GM12892 (cell line): Measurements from ENCODE around the gene ELMOD3.

Experiments used
- POLR2A ChIP-seq: IDR thresholded peaks from 2 replicates; pipeline ENCODE4 v1.6.1; 2011; ENCODE audit warnings: low read depth, low read length, control low read depth
- POLR2AphosphoS5 ChIP-seq: IDR thresholded peaks from 2 replicates; pipeline ENCODE4 v1.6.1; 2011; ENCODE audit warnings: low read depth, low read length, control low read depth

DNA sequence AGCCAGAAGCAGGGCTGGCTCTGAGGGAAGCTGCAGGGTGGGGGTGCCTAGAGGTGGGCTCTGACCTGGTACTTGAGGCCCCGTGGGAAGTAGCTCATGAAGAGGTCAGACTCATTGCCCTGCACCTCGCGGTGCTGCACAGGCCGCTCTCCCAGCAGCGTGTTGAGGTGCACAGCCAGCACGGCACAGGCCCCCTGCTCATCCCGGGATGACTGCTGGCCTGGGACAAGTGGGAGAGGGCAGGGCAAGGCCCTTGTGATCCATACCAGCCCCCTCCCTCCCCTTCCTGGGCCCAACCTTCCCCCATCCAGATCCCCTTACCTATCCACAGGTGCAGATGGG is 46.9 kb downstream of the ELMOD3 start:
- no peak for TF ChIP-seq POLR2AphosphoS5
- TF ChIP-seq POLR2A, result no peak
